Right lung (tissue), 5 donors: ENCODE measurements around the gene PREX1. TPM values are rescaled to one million over a fixed set of nuclear protein-coding genes. Genes with fewer than 3 reads are reported as not detected.
"Not testable (repeated sequence)": the region's sequence is repeated elsewhere in the genome, so short reads cannot be mapped to it uniquely, and the experiment has no call there.

Experiments used
- DNase-seq, 2 donors: peaks; one replicate each; pipeline ENCODE4 v3.0.0-alpha.2; 2013
- polyA plus RNA-seq, 5 donors: library from polyadenylated mRNA; unstranded; fragments of 120-200 nt; gene quantifications; one replicate each; pipeline versions ENCODE4 v1.2.1 to v1.2.3, GENCODE V29; 2013; ENCODE audit warnings: inconsistent platforms in 1 of 5, low replicate concordance in 1 of 5; ENCODE audit not compliant: insufficient read length in 5 of 5, insufficient read depth in 1 of 5

PREX1 gene
- polyA plus RNA-seq, 5 donors, result 17.8 to 29.9 (median 19.7) TPM

DNA sequence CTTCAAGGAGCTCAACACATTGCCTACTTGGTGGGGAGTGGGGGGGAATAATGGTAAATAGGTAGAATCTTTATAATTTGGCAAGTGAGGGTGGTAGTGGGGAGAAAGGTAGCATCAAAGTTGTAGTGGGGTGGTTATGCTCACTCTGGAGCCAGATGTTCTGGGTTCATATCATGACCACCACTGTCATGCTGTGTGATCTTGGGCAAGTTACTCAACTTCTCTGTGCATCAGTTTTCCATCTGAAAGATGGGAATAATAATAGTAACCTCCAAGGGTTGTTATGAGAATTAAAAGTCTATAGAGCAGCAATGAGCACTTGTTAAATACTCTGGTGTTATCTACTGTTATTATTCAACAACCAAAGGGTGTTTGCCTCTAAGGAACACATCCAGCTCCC is 22.0 kb upstream of the PREX1 start:
- no peak for DNase-seq

DNA sequence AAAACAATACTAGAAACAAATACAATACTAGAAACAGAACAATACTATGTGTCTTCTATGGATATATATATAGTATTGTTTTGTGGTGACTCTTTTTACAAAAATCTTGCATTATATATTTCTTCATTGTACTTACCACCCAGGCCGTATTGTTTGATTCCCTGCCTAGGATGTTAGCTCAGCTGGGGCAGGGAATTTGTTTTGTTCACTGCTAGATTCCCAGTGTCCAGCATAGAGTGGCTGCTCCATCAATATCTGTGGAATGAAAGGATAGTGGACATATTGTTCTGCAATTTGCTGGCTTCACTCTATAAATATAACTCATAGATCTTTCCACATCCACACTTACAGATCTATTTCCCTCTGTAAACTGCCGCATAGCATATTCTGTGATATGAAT is 21.5 kb upstream of the PREX1 start:
- DNase-seq, result no peak

DNA sequence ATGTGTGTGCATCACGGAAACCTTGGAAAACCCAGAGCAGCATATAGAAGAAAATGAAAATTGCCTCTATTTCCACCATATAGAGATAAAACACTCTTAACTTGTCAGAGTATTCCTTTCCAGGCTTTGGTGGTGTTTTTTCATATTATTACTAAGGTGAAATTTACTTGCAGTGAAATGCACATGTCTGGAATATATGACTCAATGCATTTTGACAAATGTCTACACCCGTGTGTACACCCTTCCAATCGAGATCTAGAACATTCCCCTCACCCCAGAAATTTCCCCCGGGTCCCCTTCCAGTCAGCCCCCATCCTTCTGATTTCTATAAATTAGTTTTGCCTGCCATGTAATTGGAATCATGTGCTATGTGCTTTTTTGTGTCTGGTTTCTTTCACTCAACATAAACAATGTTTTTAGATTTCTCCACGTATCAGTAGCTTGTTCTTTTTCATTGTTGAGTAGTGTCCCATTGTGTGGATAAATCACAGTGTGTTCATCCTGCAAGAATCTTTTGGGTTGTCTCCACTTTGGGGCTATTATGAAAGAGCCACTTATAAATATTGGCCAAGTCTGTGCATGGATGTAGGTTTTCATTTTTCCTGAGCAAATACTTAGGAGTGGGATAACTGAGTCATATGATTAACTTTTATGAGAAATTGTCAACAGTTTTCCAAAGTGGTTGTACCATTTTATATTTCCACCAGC is 19.9 kb upstream of the PREX1 start:
- no peak for DNase-seq

DNA sequence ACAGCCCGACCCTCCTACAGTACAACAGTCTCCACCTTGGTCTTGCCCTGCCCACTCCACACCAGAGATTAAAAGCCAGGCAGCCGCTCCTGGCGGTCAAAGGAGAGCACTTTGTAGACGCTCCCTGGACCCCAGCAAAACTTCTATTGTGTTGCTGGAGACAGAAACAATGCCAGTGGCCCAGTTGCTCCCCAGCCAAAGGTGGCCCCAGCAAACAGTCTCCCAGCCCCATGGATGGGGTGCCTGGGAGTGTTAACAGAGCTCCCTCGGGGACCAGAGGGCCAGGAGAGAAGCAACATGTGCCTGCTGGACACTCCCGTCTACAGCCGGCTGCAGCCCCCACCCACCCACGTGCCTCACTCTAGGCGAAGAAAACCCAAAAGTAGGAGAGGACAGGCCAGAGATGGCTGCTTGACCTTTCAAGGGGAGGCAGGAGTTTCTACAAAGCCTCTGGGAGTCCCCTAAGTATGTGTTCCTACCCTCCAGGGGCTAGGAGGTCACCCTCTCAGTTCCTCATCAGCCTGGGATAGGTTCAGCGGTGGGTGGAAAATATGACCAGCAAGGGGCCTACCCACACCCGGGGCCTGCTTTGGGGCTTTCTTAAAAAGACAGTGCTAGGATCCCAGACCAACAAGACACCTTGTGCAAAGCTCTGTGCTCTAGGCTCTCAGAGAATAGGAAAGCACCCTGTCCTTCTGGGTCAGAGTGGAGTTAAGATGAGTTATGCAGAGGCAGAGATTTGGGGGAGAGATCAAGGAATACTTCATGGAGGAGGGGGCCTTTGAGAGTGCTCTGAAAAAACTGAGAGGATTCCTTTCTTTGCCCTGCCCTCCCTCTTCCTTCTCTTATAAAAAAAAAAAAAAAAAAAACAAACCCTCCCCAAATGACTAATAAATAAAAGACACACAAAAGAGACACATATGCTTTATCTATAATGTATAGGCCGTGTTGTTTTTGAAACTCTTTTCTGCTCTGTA is 19.0 kb upstream of the PREX1 start:
- no peak for DNase-seq

DNA sequence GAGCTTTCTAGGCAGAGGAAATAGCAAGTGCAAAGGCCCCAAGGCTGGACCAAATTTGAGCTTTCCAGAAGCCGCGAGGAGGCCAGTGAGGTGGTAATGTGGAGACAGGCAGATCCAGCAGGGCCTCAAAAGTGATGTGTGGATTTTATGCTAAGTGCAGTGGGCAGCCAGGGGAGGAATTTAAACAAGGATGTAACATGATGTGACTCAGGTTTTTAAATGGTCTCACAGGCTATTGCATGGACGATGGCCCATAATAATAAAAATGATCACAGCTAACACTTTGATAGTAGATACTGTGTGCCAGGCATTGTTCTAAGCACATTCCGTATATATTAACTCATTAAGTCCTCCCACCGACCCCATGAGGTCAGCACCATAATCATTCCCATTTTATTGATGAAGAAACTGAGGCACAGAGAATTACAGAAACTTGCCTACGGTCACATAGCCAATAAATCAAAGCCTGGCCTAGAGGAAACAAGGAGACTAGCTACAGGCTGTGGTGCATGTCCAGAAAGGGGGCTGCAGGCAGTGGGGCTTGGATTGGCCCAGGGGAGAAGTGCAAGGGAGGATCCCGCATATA is 18.0 kb upstream of the PREX1 start:
- no peak for DNase-seq

DNA sequence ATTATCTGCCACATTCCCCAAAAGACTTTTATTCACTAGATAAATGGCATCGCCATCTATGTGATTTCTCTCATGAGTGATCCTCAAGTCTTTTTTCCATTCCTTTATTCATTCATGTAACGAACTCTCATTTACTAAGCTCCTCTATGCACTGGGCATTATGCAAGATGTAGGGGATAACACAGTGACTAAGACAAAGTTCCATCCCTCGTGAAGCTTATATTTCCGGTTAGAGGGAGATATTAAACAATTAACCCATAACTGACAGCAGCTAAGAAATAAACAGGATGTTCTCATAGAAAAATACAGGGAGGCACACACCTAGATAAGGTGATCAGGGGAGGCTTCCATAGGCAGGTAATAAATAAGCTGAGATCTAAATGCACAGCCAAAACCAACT is 17.2 kb upstream of the PREX1 start:
- no peak for DNase-seq

DNA sequence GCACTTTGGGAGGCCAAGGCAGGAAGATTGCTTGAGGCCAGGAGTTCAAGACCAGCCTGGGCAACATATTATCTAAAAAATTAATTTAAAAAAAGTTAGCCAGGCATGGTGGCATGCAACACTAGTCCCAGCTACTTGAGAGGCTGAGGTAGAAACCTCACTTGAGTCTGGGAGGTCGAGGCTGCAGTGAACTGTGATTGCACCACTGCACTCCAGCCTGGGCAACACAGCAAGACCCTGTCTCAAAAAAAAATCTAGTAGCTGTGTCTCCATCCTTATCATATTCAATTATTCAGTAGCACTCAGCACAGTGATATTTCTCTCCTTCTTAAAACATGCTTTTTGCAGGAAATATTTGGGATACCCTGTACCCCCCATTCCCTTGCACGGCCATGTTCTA is 16.1 kb upstream of the PREX1 start:
- not testable (repeated sequence) for DNase-seq

DNA sequence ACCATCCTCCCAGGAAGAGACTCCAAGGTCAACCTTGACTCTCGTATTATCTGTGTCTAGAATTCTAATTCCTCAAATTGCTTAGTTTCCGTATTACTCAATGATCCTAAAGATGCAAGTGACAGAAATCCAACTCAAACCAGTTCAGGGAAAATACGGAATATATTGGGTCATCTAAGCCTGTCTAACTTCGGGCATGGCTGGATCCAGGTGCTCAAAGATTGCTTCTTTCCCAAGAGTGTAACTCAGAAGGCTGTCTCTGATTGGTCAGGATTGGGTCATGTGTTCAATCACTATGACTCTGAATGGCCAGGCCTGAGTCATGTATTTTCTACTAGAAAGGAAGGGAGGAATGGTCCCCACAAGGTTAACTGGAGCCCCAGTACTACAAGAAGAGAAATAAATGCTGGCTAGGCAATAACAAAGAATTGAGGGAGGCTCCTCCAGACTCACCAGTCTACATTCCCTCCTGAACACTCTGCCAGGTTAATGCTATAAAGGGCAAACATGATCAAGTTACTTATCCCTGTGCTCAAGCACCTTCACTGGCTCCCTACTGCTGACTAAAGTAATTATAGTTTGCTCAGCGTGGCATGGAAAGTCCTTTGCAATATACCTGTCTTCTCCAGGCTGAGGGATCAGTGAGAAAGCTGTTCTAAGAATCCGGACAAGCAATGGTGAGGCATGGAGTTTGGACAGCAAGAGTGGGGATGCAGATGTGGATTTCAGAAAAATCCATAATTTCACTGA is 15.4 kb upstream of the PREX1 start:
- no peak for DNase-seq

DNA sequence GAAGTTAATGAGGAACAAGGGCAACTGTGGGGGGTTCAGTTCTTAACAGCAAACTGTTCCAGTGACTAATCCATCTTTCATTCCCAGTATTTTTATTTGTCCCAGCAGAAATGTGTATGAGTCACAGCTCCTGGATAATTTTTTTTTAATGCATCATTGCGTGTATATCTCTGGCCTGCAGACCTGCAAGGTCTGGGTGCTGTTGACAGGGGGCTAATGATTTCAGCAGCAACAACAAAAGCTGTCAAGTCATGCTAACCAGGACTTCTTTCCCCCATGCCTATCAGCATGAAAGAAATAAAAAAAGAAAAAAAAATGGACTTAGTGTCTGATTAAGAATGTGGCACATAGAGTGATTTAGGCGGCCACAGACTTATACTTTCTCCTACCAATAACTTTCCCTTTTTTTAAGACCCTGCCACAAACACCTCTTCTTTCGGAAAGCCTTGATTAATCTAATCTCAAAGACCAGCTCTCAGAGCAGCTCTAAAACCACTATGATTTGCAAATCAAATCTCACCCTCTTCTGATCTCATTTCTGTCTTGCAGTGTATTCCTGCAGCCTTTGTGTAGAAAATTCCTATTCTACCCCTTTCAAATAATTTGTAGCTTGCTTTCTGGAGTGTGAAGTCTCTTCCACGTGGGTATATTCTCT is 14.2 kb upstream of the PREX1 start:
- DNase-seq, result no peak

DNA sequence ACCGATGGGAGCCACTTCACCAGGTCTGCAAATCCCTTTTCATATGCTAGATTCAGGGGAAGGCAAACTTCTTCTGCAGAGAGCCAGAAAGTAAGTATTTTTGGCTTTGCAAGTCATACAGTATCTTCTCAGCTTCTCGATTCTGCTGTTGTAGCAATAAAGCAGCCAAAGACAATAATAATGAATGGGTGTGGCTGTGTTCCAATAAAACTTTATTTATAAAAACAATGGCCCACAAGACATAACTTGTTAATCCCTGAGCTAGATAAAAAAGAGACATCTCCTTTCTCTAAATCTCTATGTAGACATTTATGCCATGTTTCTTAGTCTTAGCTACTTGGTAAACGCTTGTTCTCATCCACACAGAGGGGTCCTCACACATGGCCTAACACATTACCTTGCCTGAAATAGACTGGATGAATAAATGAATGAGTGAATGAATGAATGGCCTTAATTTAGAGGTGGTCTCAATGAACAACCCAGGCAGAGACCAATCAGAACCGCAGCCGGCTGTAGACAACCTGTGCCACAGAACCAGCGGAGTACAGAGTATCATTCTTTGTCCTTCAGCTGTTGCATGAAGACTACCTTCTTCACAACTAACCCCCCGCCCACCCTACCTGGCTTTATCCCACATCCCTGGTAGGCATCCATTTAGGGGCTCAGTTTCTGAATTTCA is 13.5 kb upstream of the PREX1 start:
- DNase-seq, result no peak

DNA sequence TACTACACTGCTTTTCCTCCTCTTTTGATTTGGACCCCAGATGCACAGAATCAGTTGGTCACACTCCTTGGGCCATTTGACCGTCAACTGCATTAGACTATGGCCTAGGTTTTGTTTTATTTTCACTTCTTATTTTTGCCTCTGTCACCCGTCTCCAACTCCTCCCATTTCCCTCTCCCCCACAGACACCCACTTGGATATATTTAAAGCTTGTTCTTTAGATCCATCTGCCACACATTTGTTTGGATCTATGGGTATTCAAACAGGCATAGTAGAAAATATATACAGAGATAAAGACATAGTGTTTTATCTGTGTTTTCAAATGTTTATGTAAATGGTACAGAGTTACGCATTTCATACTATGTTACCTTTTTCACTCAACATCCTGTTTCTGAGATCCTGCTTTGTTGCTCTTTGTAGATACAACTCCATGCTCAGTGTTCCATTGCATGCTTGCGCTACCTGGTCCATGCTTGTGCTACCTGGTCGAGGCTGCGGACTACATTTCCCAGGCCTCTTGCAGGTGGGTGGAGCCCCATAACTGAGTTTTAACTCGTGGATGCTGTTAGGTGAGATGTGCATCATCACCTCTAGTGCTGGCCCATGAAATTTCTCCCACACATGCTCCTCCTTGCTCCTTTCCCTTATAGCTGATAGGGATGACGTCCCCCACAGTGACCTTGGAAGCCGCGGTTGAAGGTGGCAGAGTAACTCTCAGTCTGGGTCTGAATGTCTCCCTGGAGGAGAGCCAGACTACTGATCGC is 11.5 kb upstream of the PREX1 start:
- no peak for DNase-seq

DNA sequence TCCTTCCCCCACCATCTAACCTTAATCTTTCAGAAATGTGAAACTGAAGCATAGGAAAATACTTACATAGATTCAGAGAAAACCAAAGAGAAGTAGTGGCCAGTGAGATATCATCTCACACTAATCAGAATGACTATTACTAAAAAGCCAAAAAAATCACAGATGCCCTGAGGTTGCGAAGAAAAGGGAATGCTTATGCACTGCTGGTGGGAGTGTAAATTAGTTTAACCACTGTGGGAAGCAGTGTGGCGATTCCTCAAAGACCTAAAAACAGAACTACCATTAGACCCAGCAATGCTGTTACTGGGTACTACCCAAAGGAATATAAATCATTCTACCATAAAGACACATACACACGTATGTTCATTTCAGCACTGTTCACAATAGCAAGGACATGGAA is 9.2 kb upstream of the PREX1 start:
- no peak for DNase-seq

DNA sequence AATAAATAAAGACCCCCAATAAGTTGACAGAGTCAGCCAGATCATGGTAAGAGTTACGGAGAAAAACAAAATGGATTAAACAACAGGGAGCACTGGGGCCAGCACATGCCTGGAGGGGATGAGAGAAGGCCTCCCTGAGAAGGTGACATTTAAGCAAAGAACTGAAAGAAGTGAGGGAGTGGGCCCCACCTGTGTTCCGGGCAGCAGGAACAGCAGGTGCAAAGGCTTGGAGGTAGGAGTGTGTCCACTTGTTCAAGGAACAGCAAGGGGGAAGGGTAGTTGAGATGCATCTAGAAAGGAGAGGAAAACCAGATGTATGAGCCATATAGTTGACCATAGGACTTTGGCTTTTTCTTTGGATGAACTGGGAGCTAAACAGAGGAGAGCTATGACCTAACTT is 7.6 kb upstream of the PREX1 start:
- DNase-seq, result no peak

DNA sequence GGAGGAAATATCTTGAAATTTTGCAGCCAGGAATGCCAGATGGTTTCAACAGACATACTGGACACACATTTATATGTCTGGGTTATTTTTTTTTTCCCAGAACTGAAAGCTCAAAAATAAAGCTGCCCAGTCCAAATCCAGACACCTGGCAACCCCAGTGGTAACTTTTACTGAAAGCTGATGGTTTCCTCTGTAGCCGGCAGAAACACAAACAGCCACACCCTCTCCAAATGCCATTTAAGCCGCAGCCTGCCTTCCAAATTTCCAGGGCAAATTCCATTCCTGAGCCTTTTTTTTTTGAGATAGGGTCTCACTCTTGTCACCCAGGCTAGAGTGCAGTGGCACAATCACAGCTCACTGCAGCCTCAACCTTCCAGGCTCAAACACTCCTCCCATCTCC is 6.5 kb upstream of the PREX1 start:
- DNase-seq, result no peak

DNA sequence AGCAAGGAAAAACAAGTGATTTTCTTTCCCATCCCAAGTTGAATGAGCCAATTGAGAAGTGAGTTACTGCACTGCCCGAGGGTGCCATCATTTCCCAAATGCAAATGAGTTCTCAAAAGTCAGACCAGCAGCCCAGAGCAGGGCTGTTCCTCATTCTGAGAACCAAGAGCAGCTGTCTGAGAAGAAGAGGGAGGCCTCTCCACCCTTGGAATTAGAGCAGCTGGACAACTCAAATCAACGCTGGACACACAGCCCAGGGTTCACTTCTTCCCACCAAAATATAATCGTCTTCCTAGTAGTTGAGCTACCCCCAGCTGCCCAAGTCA is 4.6 kb upstream of the PREX1 start:
- no peak for DNase-seq

DNA sequence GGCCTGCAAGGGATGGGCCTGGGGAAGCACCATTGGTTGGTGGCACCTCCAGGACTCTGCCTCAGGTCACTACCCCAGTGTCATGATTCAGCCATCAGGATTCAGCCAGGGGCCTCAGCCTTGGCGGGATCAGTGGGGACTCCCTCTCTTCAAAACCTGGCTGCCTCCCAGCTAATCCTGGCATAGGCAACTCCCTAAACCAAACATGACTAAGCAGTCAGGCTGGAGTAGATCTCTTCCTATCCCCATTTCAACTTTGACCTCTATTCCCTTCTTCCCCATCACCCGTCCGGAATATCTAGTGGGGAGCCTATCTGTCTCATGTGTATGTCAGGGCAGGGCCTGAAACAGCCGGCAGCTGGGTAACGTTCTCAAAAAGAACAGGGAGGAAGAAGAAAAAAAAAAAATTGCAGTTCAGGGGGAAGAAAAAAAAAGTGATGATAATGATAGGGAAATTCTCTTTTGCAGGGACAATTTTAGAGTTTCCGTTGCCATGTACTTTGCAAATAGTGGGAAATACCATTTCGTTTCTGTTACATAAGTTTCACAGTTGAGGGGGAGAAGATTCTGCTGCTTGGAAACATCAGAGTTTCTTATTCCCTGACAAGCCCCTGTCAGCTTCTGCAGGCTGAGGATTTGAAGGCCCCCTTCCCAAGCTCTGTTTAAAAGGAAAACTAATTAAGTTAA is 4.1 kb upstream of the PREX1 start:
- DNase-seq, result no peak

DNA sequence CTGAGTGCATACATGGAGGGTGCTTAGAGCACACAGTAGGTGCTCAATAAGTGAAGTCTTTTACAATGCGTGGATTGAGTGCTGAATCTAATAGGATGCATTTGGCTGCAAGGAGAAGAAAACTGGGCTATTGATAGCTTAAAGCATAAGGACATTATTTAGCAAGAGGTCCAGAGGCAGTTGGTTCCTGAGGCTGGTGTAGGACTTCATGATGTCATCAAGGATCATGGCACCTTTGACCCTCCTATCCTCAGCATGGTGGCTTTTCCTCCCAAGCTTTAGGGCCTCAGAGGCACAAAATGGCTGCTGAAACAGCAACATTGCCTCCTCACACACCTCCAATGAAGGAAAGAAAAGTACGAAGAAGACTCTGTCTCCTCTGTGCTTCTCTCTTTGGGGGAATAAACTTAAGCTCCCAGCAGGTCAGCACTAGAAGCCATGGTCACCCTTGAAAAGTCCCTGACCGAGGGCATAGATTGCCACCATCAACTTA is 3.1 kb upstream of the PREX1 start:
- no peak for DNase-seq

DNA sequence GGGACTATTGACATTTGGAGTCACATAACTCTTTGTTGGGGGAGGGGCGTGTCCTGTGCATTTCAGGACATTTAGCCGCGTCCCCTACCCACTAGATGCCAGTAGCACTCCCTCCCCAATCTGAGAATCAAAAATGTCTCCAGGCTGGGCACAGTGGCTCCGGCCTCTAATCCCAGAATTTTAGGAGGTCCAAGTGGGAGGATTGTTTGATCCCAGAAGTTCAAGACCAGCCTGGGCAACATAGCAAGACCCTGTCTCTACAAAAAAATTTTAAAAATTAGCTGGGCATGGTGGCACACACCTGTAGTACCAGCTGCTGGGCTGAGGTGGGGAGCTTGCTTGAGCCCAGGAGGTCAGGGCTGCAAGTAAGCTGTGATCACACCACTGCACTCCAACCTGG is 2.1 kb upstream of the PREX1 start:
- DNase-seq, result no peak

DNA sequence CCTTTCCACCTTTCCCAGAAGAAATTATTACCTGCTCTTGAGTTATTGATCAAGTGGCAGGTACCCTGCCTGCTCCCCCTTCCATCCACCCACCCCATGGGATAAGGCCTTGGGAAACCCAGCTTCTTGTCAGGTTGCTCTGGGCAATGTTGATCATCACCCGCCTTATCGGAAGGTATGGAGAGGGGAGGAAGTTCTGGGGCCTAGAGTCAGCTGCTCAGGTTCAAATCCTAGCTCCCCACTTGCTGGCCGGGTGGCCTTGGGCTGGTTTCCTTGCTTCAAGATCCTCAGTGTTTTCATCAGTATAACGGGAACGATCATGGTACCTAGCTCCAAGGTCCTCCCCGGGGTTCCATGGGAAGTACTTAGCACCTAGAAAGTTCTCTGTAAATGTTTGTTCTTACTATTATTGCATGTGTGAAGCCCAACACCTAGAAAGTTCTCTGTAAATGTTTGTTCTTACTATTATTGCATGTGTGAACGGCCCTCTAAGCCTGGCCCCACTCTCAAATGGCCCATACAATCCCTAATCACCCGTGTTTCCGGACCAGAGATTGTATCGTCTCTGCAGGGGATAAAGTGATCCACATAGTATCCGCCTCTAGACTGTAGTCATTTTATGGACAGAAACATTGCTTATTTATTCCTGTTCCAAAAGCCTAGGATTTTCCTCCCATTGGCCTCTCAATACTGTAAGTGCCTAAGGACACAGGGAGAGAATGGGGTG is 1.1 kb upstream of the PREX1 start:
- no peak for DNase-seq
